GM19395 (cell line): ENCODE results near the gene PROB1.
A peak's percentile ranks its signal among the peaks of the same experiment; 100 is the strongest.

ENCODE experiments used
- ATAC-seq: cut with Tn5 transposase; IDR thresholded peaks from one replicate; pipeline ENCODE4 v1.9.1; 2021; ENCODE audit warnings: mild to moderate bottlenecking, moderate library complexity; ENCODE audit not compliant: unreplicated experiment

PROB1 gene

DNA sequence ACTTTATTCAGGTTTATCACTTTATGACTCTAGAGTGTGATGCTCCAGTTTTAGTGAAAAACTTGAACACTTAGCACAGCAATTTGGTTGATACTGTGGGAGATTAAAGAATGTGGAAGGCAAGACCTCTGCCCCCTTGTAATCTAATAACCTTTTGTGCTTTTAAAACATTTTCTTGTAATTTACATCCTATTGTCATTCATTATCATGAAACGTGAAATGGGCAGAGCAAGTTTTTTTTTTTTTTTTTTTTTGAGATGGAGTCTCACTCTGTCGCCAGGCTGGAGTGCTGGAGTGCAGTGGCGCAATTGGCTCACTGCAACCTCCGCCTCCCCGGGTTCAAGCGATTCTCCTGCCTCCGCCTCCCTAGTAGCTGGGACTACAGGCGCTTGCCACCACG, 51.4 kb downstream of the PROB1 start:
- ATAC-seq: no peak

DNA sequence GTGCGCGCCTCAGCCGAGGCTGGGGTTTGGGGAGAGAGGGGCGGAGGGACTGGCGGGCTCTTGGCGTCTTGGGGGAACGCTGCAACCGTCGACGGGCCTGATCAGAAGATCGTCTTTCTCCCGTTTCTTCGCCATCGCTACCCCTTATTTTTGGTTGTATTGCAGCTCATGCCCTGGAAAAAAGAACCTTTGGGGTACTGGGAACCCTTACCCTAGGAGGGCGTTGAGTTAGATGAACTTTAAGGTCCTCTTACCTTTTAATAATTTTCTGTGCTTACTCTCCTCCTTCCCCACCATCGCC, 52.5 kb downstream of the PROB1 start:
- ATAC-seq: no peak

DNA sequence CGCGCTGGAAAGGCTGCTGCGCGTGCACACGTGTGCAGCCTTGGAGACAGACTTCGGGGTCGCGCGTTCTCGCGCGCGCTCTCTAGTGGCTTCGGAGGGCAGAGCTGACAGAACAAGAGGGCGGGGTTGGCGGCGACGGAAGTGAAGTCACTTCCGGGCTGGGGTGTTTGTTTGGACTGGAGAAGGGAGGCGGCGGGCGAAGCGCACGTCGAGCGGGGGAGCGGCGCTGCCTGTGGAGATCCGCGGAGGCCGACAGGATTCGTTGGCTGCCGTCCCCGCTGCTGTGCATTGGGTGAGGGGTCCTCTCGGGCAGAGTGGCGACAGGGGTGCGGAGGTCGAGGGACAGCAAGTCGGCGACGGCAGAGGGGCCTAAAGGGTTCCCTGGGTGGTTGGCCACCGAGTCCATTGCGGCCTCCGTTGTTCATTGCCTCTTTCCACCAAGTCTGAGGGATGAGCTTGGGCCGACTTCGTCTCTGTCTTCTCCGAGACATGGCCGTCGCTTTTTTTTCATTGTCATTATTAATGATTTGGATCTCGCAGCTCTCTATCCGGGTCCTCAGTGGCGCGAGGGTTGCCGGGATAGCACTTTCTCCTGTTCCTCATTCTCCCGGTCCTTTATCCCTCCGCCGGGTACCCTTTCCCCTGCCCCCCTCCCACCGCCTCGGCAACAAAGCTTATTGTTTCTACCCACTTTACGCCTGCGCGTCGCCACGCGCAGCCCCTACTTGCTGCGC, 53.0 kb downstream of the PROB1 start, which contains the start of gene PAIP2:
TSS of gene PAIP2 (plus strand) at position 166 of the 734 bp plus-strand sequence. CDS start 21,931 bp downstream, outside the sequence.
- ATAC-seq: peak; percentile 92

DNA sequence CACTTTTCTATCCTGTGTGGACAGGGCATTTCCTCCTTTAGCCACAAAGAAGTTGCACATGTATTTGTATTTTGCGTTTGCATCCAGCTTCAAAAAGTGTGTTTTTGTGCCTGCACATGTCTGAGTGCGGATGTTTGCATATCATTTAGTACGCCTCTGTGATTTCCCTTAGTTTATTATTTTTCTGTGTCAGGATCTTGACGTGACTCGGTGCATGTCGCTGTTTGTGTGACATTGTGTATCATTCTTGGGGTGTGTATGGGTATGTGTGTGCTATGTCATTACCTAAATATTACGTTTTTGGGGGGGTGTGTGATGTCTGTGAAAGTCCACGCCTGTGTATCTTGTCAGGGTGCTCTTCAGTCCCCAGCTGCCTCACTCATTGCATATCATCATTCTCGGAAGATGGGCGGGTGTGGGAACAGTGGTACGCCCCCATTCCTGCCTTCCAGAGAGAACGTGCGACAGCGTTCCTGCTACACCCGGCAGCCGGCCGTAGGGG, 53.7 kb downstream of the PROB1 start:
- ATAC-seq: no peak
